SK-MEL-5 (cell line): Measurements from ENCODE around the gene INSC. TPM values are rescaled to one million over a fixed set of nuclear protein-coding genes. Genes with fewer than 3 reads are reported as not detected.
A peak's percentile ranks its signal among the peaks of the same experiment; 100 is the strongest.

Experiments used
- DNase-seq: peaks from one replicate; pipeline ENCODE4 v3.0.0-alpha.2; 2016; ENCODE audit warnings: low read depth, low spot score
- in situ Hi-C: cut with HindIII; loops from 2 replicates; pipeline ENCODE4 v1.10.0; 2016; ENCODE audit warnings: low sequenced_read_pairs, high pct_unique_total_duplicates, low pct_unique_long_range_greater_than_20kb
- total RNA-seq: library from RNA; depleted of rRNA; stranded (reverse); fragments of >200 nt; shearing (Covaris generic); gene quantifications from 2 replicates; pipeline ENCODE4 v1.2.3, GENCODE V29; 2014

Gene INSC
- total RNA-seq, 1 experiment from 2014 or later = 0.87 TPM

GRCh38 chr11:15222777-15223176, 108.1 kb downstream of the INSC start:
- DNase-seq = no peak
- in situ Hi-C loops = no loop called here

- in situ Hi-C loops = no loop called here
- DNase-seq = no peak
These were observed 108.6 kb downstream of the INSC start for GRCh38 chr11:15223318-15223717.

GRCh38 chr11:15224466-15224865, 109.7 kb downstream of the INSC start:
- in situ Hi-C loops = no loop called here
- no peak for DNase-seq

GRCh38 chr11:15227011-15227410, 112.3 kb downstream of the INSC start:
- no peak for DNase-seq
- in situ Hi-C loops = no loop called here

GRCh38 chr11:15228331-15228849, 113.7 kb downstream of the INSC start:
- DNase-seq = no peak
- in situ Hi-C loops = no loop called here

GRCh38 chr11:15229069-15229468, 114.3 kb downstream of the INSC start:
- in situ Hi-C loops = no loop called here
- no peak for DNase-seq

- in situ Hi-C loops = no loop called here
- no peak for DNase-seq
These were observed 117.8 kb downstream of the INSC start for GRCh38 chr11:15232496-15232895.

GRCh38 chr11:15233371-15234165, 118.8 kb downstream of the INSC start:
- in situ Hi-C loops = no loop called here
- no peak for DNase-seq

- in situ Hi-C loops = no loop called here
These were observed 120.1 kb downstream of the INSC start for GRCh38 chr11:15234796-15235195.

GRCh38 chr11:15236559-15236958, 121.8 kb downstream of the INSC start:
- DNase-seq = no peak
- in situ Hi-C loops = no loop called here

More at GRCh38 chr11:15234796-15235195, 120.1 kb downstream of the INSC start:
- no peak for DNase-seq

GRCh38 chr11:15238856-15239255, 124.1 kb downstream of the INSC start:
- in situ Hi-C loops = no loop called here
- no peak for DNase-seq

GRCh38 chr11:15248749-15249148, 134.0 kb downstream of the INSC start:
- in situ Hi-C loops = no loop called here

GRCh38 chr11:15258433-15259165, 143.9 kb downstream of the INSC start:
- in situ Hi-C loops = no loop called here
- peak; percentile 66 for DNase-seq

More at GRCh38 chr11:15248749-15249148, 134.0 kb downstream of the INSC start:
- no peak for DNase-seq

GRCh38 chr11:15266999-15267398, 152.3 kb downstream of the INSC start:
- in situ Hi-C loops = no loop called here
- no peak for DNase-seq

GRCh38 chr11:15268598-15268997, 153.9 kb downstream of the INSC start:
- DNase-seq = no peak
- in situ Hi-C loops = no loop called here

GRCh38 chr11:15275141-15275540, 160.4 kb downstream of the INSC start:
- DNase-seq = peak; percentile 74
- in situ Hi-C loops = no loop called here

GRCh38 chr11:15276621-15277020, 161.9 kb downstream of the INSC start:
- DNase-seq = peak; percentile 46
- in situ Hi-C loops = no loop called here

GRCh38 chr11:15278128-15278527, 163.4 kb downstream of the INSC start:
- no peak for DNase-seq
- in situ Hi-C loops = no loop called here

- in situ Hi-C loops = no loop called here
- no peak for DNase-seq
These were observed 165.7 kb downstream of the INSC start for GRCh38 chr11:15280393-15280792.
